ENCODE data around the gene LRIG2.

LRIG2 gene

GRCh38 chr1:113058941-113059706 is 13.9 kb upstream of the LRIG2 start:
- TF ChIP-seq REST (IDR thresholded peaks at IDR 0.05; ENCODE audit: insufficient read depth in 1 of 2, low read depth in 2 of 2, low read length in 2 of 2) (0 out of 4 replicates have a peak, but pooled peaks of 1 of the 2 experiments have one; percentile 28), TAF1 (IDR thresholded peaks at IDR 0.05; ENCODE audit: borderline replicate concordance, insufficient read depth, low read length) (no peak), FOXP2 (optimal IDR thresholded peaks at IDR 0.05; ENCODE audit: borderline replicate concordance, extremely low read depth, extremely low read length, insufficient read depth) (no peak), POLR2AphosphoS5 (IDR thresholded peaks at IDR 0.05; ENCODE audit: low read depth, low read length) (no peak), SIN3A (IDR thresholded peaks at IDR 0.05; ENCODE audit: borderline replicate concordance, insufficient read depth, low read length) (no peak)

DNA sequence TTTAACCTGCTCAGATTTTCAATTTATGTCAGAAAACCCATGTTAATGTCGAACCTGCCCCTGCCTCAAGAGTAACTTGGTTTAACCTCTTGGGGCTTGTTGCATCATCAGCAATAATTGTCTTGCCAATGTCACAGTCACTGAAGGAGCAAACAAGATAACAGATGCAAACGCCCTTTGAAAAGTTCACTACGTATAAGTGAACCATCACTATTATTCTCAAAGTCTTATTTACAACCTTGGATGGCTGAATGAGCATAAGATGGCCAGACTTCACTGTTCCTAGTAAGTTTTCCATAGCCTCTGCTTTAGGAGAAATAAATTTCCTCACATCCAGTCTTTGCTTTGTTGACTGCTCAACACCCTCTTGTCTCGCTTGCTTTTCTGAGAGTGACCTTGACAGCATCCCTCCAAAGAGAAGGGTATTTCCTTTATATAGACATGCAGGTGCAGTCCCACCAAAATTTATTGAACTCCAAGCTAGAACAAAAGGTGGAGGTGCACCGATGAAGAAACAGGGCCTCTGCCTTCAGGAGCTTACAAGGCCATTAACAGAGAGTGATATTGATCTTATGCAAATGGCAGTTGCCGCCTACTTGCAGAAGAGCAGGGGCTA is 749 bp upstream of the LRIG2 start:
- no peak for TF ChIP-seq TAF1 (IDR thresholded peaks at IDR 0.05; ENCODE audit: borderline replicate concordance, insufficient read depth, low read length)
- no peak for TF ChIP-seq REST (IDR thresholded peaks at IDR 0.05; ENCODE audit: insufficient read depth in 1 of 2, low read depth in 2 of 2, low read length in 2 of 2)
- no peak for TF ChIP-seq SIN3A (IDR thresholded peaks at IDR 0.05; ENCODE audit: borderline replicate concordance, insufficient read depth, low read length)
- no peak for TF ChIP-seq FOXP2 (optimal IDR thresholded peaks at IDR 0.05; ENCODE audit: borderline replicate concordance, extremely low read depth, extremely low read length, insufficient read depth)

GRCh38 chr1:113073479-113073950 is 517 bp downstream of the LRIG2 start:
- TF ChIP-seq REST (IDR thresholded peaks at IDR 0.05; ENCODE audit: insufficient read depth in 1 of 2, low read depth in 2 of 2, low read length in 2 of 2) (no peak), TAF1 (IDR thresholded peaks at IDR 0.05; ENCODE audit: borderline replicate concordance, insufficient read depth, low read length) (no peak), FOXP2 (optimal IDR thresholded peaks at IDR 0.05; ENCODE audit: borderline replicate concordance, extremely low read depth, extremely low read length, insufficient read depth) (peak; percentile 53), SIN3A (IDR thresholded peaks at IDR 0.05; ENCODE audit: borderline replicate concordance, insufficient read depth, low read length) (no peak), POLR2AphosphoS5 (IDR thresholded peaks at IDR 0.05; ENCODE audit: low read depth, low read length) (no peak)

DNA sequence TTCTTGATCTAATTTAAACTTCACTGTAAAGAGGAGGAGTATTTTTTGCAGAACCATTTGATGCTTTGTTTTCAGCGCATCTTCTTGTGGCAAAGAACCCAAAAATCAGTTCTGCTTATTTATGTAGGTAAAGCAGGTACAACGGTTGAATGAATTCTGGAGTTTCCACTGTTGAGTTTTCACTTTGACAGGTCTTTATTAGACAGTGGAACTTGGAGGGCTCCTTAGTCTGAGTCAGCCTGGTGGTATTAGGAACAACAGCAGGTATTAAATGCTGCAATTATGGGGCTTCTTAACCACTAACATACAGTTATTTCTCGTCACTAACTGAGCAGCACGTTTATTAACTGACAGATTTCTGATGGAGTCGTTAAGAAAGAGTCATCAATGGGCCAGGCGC is 1.2 kb downstream of the LRIG2 start:
- TF ChIP-seq TAF1 (IDR thresholded peaks at IDR 0.05; ENCODE audit: borderline replicate concordance, insufficient read depth, low read length) (no peak), REST (IDR thresholded peaks at IDR 0.05; ENCODE audit: insufficient read depth in 1 of 2, low read depth in 2 of 2, low read length in 2 of 2) (no peak), FOXP2 (optimal IDR thresholded peaks at IDR 0.05; ENCODE audit: borderline replicate concordance, extremely low read depth, extremely low read length, insufficient read depth) (no peak), SIN3A (IDR thresholded peaks at IDR 0.05; ENCODE audit: borderline replicate concordance, insufficient read depth, low read length) (no peak), POLR2AphosphoS5 (IDR thresholded peaks at IDR 0.05; ENCODE audit: low read depth, low read length) (no peak)

Measured in PFSK-1 (cell line).